ENCODE data around the gene ABAT.
"Not testable (repeated sequence)": the region's sequence is repeated elsewhere in the genome, so short reads cannot be mapped to it uniquely, and the experiment has no call there.

Gene ABAT

DNA sequence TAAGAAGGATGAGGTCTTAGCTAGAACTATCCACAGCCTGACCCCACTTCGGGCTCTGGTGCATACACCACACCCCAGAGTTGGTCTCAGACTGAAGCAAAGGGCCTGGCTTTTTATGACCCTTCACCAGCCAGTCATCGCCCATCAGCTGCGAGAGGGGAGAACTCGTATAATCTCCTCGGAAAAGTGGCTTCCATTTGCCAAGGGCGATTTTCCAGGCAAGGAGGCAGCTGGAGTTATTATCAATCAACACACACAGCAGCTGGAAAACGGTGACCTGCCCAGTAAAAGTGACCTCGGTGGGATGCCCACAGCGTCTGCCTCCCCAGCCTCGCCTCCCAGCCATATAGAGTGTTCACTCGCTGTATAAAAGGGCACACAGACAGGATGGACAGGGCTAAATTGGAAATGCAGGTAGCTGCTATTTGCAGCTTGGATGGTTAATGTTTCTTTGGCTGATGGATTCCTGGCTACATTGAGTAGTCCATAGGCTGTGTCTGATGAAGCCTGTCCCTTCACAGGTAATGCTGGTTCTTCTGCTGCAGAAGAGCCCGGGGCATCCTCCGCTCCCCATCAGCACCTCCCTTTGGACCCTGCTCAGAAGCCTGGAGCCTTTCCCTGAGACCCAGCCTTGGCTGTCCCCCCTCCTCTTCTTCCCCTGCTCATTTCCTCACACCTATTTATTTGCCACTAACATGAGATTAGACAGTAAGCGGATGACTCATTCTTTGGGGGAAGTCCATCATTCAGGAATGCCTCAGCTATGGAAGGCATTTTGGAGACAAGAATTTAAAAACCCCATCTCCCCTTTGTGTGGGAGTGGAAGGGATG is 77.3 kb downstream of the ABAT start:
- no peak for DNase-seq

DNA sequence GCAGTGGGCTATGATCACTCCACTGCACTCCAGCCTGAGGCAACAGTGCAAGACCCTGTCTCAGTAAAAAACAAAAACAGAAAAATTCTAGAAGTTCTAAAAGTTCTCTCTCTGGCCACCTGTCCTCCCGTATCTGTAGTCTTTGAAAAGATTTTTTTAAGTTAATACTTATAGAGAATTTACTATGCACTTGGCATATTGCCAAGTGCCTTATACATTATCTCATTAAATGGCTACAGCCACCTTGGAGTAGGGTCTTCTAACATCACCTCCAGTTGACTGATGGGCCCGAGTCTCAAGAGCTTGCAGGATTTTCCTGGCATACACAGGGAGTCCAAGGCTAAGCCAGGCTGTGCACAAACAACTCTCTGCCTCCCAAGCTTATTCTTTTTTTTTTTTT is 78.3 kb downstream of the ABAT start:
- DNase-seq = no peak

- no peak for DNase-seq
These were observed 79.1 kb downstream of the ABAT start for GRCh38 chr16:8753416-8754054.

DNA sequence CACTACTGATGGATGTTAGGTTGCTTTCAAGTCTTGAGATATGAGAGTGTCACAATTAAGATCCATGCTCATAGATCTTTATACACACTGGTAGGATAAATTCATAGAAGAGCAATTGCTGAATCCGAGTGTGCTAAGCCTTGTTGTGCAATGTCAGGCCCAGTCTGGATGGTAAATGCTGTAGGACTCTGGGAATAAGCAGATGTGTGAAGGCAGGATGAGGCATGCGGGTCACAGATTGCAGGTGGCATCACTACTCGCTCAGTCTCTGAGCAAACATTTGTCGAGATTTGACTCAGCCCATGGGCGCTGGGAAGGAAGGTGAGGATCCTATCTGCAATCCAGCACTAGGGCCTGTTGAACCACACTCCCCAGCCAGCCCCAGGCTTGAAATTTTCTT is 82.3 kb downstream of the ABAT start:
- no peak for DNase-seq

DNA sequence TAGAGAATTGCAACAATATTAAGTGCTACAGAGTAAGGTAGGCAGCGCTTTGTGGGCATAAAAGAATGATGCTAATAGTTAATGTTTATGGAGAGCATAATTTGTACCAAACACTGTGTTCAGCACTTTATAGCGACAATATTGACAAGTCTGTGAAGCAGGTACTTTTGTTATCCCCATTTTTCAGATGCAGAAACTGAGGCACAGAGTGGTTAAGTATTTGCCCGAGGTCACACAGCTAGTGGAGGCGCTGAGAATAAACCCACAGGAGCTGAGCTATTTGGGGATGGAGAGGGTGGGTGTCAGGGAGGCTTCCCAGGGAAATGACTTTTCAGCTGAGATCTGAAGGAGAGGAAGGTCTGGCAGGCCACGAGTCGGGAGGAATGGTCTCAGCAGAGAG is 83.6 kb downstream of the ABAT start:
- no peak for DNase-seq

DNA sequence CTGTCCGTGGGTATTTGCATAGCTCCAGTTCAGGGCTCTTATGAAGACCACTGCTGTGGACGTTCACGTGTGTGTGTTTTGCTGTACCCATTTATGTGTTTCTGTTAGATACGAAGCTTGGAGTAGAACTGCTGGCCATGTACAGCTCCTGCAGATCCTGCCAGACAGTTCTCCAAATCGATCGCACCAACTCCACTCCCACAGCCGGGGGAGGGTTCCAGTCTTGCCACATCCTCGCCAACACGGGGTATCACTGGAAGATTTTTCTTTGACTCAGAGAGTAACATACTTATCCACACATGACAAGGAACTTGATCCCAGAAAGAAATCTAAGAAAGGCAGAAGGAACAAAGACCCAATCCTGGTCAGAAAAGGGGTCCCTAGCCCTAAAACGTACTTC is 85.6 kb downstream of the ABAT start:
- DNase-seq = no peak

- DNase-seq = no peak
These were observed 86.7 kb downstream of the ABAT start for GRCh38 chr16:8761078-8761477.

DNA sequence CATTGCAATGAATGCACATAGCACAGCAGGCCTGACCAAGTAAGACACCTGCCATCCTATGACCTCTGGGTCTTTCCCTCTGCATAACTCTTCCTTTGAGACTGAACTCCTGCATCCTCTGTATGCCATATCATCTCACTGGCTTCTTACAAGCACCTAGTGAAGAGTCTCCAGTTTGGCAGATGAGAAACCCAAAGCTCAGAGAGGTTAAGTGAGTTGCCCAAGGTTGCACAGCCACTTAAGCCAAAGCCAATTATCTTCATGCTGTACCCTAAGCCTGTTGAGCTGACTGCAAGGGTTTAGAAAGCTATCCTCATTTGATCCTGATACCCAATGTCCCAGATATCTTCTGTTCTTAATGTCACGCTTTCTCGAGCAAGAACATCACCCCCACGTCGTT is 87.8 kb downstream of the ABAT start:
- DNase-seq = no peak

DNA sequence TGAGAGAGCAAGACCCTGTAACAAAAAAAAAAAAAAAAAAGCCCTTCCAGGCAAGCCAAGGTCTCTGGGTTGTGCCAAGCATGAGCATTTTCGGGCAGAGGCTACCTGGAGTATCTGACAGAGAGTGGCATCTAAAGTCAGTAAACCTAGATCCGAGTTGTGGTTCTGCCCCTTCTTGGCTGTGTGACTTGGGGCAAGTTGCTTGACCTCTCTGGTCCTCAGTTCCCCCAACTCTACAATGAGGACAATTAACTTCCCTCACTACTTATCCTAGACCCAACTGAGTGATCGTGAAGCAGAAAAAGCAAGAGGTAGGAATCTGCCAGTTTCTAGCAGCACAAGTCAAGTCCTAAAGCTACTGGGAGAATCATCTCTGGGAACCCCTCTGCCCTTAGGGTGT is 88.7 kb downstream of the ABAT start:
- DNase-seq = no peak

- no peak for DNase-seq
These were observed 89.5 kb downstream of the ABAT start for GRCh38 chr16:8763899-8764298.

DNA sequence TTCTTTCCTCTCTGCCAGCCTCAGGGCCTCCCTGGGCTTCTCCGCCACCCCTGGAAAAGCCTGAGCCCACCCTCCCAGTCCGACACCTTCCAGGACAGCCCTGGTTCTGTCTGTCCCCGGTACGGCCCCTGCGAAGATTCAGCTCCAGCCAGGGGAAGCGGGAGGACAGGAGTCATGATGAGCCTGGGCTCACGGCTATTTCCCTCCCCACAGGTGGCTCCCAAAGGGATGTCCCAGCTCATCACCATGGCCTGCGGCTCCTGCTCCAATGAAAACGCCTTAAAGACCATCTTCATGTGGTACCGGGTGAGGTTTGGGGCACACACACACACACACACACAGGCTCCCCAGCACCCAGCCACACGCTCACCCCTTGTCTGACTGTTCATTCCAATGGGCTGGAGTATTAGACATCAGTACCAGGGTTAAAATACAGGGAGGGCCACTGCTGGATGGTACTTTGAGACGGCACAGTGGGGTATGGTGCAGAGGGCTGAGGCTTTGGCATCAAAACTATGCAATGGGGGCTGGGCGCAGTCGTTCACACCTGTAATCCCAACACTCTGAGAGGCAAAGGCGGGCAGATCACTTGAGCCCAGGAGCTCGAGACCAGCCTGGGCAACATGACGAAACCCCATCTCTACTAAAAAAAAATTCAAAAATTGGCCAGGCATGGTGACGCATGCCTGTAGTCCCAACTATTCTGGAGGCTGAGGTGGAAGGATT is 90.3 kb downstream of the ABAT start:
- no peak for DNase-seq

DNA sequence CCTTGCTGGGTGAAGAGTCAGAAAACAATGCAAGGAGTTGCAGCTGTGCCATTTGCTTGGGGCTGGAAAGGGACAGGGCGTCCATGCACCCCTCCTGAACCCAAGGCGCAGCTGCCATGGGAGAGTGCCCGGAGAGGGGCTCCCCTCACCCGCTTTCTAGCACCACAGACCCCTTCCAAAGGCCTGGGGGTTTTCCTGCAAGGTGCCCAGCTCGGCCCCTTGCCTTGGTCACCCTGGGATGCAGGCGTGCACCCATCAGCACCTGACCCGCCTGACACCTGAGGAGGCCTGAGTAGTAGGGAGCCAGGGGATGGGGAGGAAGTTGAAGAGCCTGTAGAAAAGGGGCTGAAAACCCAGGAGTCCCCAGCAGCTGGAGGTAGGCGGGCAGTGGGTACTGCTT is 92.8 kb downstream of the ABAT start:
- no peak for DNase-seq

DNA sequence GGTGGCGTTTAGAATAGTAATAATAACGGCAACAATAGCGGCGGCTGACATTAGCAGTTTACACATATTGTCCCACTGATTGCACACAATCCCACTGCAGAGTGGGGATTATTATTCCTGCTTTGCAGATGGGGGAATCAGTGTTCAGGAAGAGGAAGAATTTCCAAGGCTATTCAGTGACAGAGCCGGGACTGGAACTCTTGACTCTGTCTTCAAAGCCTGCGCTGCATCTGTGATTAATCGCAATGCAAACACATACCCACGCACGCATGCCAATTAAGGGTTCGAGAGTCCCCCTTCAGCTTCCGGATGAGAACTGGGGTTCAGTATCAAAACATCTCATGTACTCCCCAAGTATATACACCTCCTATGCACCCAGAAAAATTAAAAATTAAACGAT is 93.9 kb downstream of the ABAT start:
- no peak for DNase-seq

- DNase-seq = no peak
These were observed 94.3 kb downstream of the ABAT start for GRCh38 chr16:8768692-8769091.

DNA sequence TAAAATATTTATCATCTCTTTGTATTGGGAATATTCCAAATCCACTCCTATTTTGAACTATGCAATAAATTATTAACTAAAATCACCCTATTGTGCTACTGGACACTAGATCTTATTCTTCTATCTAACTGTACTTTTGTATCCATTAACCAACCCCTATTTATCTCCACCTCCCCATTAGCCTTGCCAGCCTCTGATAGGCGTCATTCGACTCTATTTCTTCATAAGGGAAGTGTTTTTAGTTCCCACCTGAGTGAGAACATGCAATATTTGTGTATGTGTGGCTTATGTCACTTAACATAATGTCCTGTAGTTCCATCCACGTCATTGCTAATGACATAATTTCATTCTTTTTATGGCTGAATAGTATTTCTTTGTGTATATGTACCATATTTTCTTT is 99.1 kb downstream of the ABAT start:
- DNase-seq = no peak

DNA sequence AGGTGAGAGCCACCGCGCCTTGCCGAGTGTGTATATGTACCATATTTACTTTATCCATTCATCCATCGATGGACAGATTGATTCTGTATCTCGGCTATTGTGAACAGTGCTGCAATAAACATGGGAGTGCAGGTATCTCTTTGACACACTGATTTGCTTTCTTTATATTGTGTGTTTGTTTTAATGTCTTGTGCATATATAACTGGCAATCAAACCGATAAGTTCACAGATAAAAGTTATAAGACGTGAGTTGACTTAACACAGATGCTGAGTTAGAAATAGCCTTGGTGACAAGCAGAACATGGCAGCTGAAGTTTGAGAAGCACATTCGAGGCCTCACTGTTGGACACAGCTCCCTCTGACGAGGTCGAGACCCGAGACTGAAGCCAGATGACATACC is 99.8 kb downstream of the ABAT start:
- DNase-seq = no peak

GRCh38 chr16:8775359-8775758 is 100.9 kb downstream of the ABAT start:
- no peak for DNase-seq

DNA sequence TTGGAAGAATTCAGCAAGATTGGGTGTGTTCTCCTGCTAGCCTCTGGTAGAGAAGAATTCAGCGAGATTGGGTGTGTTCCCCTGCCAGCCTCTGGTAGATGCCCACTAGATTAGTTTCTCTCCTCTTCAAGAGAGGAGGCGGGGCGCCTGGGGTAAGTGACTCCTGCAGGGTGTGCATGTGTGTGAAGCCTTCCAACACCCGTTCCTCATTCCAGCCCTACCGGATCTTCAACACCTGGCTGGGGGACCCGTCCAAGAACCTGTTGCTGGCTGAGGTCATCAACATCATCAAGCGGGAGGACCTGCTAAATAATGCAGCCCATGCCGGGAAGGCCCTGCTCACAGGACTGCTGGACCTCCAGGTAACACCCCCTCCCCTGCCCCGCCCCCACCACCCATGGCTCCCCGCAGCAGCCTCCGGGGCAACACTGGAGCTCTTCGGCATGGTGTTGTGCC is 101.7 kb downstream of the ABAT start:
- no peak for DNase-seq

DNA sequence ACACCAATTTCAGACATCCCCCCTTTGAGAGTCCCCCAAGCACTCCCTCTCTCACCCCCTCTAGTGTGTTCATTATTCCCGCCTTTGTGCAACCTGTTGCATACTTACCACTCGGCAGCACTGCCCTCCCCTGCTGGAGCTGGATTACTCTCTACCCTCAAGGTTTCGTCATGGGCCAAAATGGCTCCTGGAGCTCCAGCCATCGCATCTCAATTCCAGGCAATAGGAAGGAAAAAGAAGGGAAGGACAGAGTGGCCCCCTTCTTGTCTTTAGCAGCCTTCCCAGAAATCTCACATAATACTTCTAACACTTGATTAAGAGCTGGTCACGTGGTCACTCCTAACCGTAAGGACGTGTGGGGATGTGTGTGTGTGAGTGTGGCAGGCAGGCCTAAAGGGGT is 102.8 kb downstream of the ABAT start:
- no peak for DNase-seq

DNA sequence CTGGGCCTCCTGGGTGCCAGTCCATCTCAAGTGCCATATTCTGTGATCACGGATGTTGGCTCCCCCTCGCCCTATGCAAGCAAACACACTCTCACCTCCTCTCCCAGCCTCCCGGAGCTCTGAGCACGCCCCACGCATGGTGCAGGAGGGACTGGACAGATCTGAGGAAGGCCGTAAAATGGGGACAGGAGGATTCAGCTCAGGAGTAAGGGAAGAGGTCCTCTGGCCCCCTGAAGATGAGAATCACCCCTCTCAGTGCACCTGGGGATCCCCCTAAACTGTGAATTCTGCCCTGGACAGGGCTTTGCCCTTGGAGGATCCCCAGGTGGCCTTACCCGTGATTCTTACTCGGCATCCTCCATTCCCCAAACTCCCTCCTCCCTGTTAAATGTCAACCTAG is 107.4 kb downstream of the ABAT start:
- DNase-seq = no peak

DNA sequence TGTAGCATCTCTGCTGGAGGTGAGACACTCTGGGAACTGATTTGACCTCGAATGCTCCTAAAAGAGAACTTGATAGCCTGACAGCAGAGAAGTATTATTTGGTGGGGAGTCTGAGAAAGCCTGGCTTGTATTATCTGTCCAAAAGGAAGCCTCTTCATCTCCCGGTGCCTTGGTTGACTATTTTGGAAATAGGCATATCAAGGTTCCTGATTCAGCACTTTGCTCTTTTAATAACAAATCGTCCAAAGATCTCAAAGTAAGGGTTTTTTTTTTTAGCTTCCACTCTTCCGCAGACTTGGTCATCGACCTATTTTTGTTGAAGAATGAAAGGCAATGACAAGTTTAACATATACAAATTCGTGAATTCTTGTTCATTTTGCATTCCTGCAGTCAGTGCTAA is 108.3 kb downstream of the ABAT start:
- no peak for DNase-seq

DNA sequence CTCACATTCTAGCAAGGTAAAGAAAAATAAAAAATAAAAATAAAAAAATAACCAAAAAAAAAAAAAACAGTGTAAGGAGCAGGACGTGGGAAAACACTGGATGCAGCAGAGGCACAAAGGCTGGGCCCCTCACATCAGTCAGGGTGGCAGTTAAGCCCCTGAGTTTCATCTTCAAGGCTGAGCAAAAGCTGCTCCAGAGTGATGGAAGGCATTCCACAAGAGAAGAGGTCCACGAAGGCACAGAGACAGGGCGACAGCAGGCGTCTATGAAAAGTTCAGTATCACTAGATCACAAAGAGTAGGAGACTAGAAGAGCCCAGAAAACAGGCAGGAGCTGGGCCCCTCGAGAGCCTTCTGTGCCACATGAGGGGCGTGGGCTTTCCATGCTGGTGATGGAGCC is 111.0 kb downstream of the ABAT start:
- DNase-seq = no peak

GRCh38 chr16:8786316-8786715 is 111.9 kb downstream of the ABAT start:
- not testable (repeated sequence) for DNase-seq

DNA sequence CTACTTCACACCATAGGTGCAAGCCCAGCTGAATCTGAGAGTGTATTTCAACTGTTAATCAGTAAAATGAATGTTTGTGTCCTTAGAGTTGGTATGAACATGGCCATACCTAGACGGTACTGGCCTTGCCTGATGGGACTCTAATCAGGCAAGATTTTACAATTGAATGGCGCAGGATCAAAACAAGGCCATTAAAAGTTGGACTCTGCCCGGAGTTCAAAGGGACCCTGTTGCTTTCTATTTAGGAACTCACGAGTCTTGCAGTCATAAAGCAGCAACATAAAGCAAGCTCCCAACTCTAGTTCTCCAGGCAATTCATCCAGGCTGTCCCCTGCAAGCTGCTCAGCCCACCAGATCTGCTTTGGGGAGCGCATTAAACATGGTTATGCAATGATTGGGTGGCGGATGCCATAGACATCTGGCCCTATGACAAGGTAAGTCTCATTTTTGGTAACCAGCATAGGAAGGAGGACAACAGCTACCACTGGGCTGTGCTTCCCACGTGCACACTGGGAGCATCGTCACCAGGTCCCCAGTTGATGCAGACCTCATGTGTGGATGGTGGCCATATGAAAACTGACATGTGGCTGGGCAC is 114.3 kb downstream of the ABAT start:
- no peak for DNase-seq
